OCI-LY7 (cell line): ENCODE data around the gene ERLIN1. TPM values are rescaled to one million over a fixed set of nuclear protein-coding genes. Genes with fewer than 3 reads are reported as not detected.

ENCODE experiments used
- BruUV-seq: library from RNA; stranded (reverse); fragments of 400-500 nt; replicated peaks from 2 replicates; lab custom pipeline; 2021; lab: Mats Ljungman, UMichigan
- CTCF ChIA-PET: fragments of 300-600 bp; sonication (Branson Sonifier 250); formaldehyde crosslinking; loops from one replicate; lab custom pipeline; 2022; ENCODE audit warnings: antibody characterized with exemption; ENCODE audit not compliant: unreplicated experiment; lab: Charles Lee
- POLR2A ChIA-PET: fragments of 300-600 bp; sonication (Branson Sonifier 250); formaldehyde crosslinking; loops from one replicate; lab custom pipeline; 2022; ENCODE audit warnings: antibody characterized with exemption; lab: Charles Lee
- DNase-seq: peaks from one replicate; pipeline ENCODE4 v3.0.0-alpha.2; 2015; ENCODE audit warnings: low spot score
- H2AFZ ChIP-seq: fragments of 200-600 bp; sonication (generic), shearing (Covaris generic); 2 replicates; pipeline ENCODE4 v1.6.1; 2014; ENCODE audit warnings: mild to moderate bottlenecking, antibody characterized with exemption, low read length, moderate library complexity
- H3K27ac ChIP-seq: fragments of 200-600 bp; sonication (generic); 2 replicates; pipeline ENCODE4 v1.5.1; 2014; ENCODE audit warnings: mixed run types, low read depth, mild to moderate bottlenecking, moderate library complexity, low read length, inconsistent platforms; ENCODE audit not compliant: poor library complexity, severe bottlenecking
- H3K36me3 ChIP-seq: fragments of 200-600 bp; sonication (generic); 2 replicates; pipeline ENCODE4 v1.6.1; 2014; ENCODE audit warnings: mild to moderate bottlenecking, antibody characterized with exemption, low read length, moderate library complexity, mixed read lengths; ENCODE audit not compliant: insufficient read depth
- H3K4me1 ChIP-seq: fragments of 200-600 bp; sonication (generic); 2 replicates; pipeline ENCODE4 v1.5.1; 2014; ENCODE audit warnings: mild to moderate bottlenecking, low read length; ENCODE audit not compliant: insufficient read depth, poor library complexity, severe bottlenecking
- H3K4me2 ChIP-seq: fragments of 200-600 bp; sonication (generic); 2 replicates; pipeline ENCODE4 v1.6.1; 2014; ENCODE audit warnings: mild to moderate bottlenecking, low read length
- H3K4me3 ChIP-seq: fragments of 200-600 bp; sonication (generic); 2 replicates; pipeline ENCODE4 v1.5.1; 2014; ENCODE audit warnings: mild to moderate bottlenecking, low read depth, low read length; ENCODE audit not compliant: poor library complexity, severe bottlenecking
- H3K79me2 ChIP-seq: fragments of 200-600 bp; sonication (generic); 2 replicates; pipeline ENCODE4 v1.6.1; 2016; ENCODE audit warnings: low read depth, mild to moderate bottlenecking, low read length, moderate library complexity, mixed read lengths; ENCODE audit not compliant: insufficient read depth
- H3K9me2 ChIP-seq: fragments of 200-600 bp; sonication (generic); 2 replicates; pipeline ENCODE4 v1.6.1; 2016; ENCODE audit warnings: mild to moderate bottlenecking, low read length, mixed read lengths; ENCODE audit not compliant: insufficient read depth
- H3K9me3 ChIP-seq: fragments of 200-600 bp; sonication (generic); 2 replicates; pipeline ENCODE4 v1.6.1; 2014; ENCODE audit warnings: mild to moderate bottlenecking, mixed run types, low read length, mixed read lengths
- H4K20me1 ChIP-seq: fragments of 200-600 bp; sonication (generic); 2 replicates; pipeline ENCODE4 v1.6.1; 2014; ENCODE audit warnings: mild to moderate bottlenecking, antibody characterized with exemption, low read length, moderate library complexity, mixed read lengths; ENCODE audit not compliant: insufficient read depth
- EZH2phosphoT487 ChIP-seq: fragments of 200-600 bp; sonication (generic); IDR thresholded peaks from 2 replicates; pipeline ENCODE4 v1.6.1; 2018; ENCODE audit warnings: low read depth, borderline replicate concordance, mild to moderate bottlenecking, mixed run types, antibody characterized with exemption, low read length, moderate library complexity, mixed read lengths
- intact Hi-C: fragments of 100-400 bp; cut with micrococcal nuclease; formaldehyde crosslinking; loops from one replicate; pipeline ENCODE4 v1.10.0; 2022; ENCODE audit not compliant: unreplicated experiment
- total RNA-seq, 2 experiments: library from RNA; depleted of rRNA in 1 of 2; stranded (reverse); fragments of >200 nt in 1 of 2; shearing (Covaris generic) in 1 of 2; gene quantifications; 2 replicates each; pipeline ENCODE4 v1.2.3, GENCODE V29; 2014 to 2022
- TF ChIP-seq, protein P1 (sequence below): fragments of 200-600 bp; sonication (generic); conservative IDR thresholded peaks from 2 replicates; pipeline ENCODE4 v1.5.1; 2014; ENCODE audit warnings: mild to moderate bottlenecking, antibody characterized with exemption, low read length, moderate library complexity, mixed read lengths

ERLIN1 gene
- total RNA-seq, 2 experiments from 2014 or later: 24.1 to 26.7 TPM

GRCh38 chr10:100146398-100146797, 39.4 kb downstream of the ERLIN1 start:
- no peak overlapping the region for H3K4me3 ChIP-seq
- no peak overlapping the region for H3K27ac ChIP-seq
- no peaks in the 10 kb centered on the region for H4K20me1 ChIP-seq
- no peak for TF ChIP-seq EZH2phosphoT487
- TF ChIP-seq, protein P1, sequence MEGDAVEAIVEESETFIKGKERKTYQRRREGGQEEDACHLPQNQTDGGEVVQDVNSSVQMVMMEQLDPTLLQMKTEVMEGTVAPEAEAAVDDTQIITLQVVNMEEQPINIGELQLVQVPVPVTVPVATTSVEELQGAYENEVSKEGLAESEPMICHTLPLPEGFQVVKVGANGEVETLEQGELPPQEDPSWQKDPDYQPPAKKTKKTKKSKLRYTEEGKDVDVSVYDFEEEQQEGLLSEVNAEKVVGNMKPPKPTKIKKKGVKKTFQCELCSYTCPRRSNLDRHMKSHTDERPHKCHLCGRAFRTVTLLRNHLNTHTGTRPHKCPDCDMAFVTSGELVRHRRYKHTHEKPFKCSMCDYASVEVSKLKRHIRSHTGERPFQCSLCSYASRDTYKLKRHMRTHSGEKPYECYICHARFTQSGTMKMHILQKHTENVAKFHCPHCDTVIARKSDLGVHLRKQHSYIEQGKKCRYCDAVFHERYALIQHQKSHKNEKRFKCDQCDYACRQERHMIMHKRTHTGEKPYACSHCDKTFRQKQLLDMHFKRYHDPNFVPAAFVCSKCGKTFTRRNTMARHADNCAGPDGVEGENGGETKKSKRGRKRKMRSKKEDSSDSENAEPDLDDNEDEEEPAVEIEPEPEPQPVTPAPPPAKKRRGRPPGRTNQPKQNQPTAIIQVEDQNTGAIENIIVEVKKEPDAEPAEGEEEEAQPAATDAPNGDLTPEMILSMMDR: no peak
- H3K4me2 ChIP-seq: no peak overlapping the region
- intact Hi-C loops: no loop called here
- no peaks in the 10 kb centered on the region for H3K9me2 ChIP-seq
- no peak overlapping the region for H2AFZ ChIP-seq
- H3K4me1 ChIP-seq: no peaks in the 10 kb centered on the region
- H3K9me3 ChIP-seq: no peaks in the 10 kb centered on the region
- ChIA-PET CTCF (no interaction called here), POLR2A (interaction anchor here (1.1 kb wide), 1 partner anchor 31 kb away, joined by 3 read pairs; no protein-coding TSS in a partner anchor)
- no peak for DNase-seq
- no TSS peak for BruUV-seq
- no peaks in the 10 kb centered on the region for H3K79me2 ChIP-seq
- H3K36me3 ChIP-seq: peaks cover 19% of the 10 kb centered on the region

- Histone ChIP-seq H3K79me2 (no peaks in the 10 kb centered on the region), H3K9me2 (no peaks in the 10 kb centered on the region; the same call in 1 of the 2 replicates), H3K9me3 (no peaks in the 10 kb centered on the region), H3K4me3 (no peak overlapping the region), H3K36me3 (no peaks in the 10 kb centered on the region), H3K4me2 (no peak overlapping the region), H3K27ac (no peak overlapping the region), H4K20me1 (no peaks in the 10 kb centered on the region), H2AFZ (no peak overlapping the region), H3K4me1 (no peaks in the 10 kb centered on the region)
- intact Hi-C loops: no loop called here
- DNase-seq: no peak
- ChIA-PET CTCF (no interaction called here), POLR2A (interaction anchor here (0.9 kb wide), 1 partner anchor 291 kb away, joined by 4 read pairs; no protein-coding TSS in a partner anchor)
- TF ChIP-seq EZH2phosphoT487: no peak
- TF ChIP-seq, protein P1: no peak
- no TSS peak for BruUV-seq
These were observed 42.1 kb downstream of the ERLIN1 start for GRCh38 chr10:100143756-100144155.

- Histone ChIP-seq H3K36me3 (no peaks in the 10 kb centered on the region), H4K20me1 (no peaks in the 10 kb centered on the region), H3K79me2 (no peaks in the 10 kb centered on the region), H3K4me3 (no peak overlapping the region), H3K9me2 (no peaks in the 10 kb centered on the region; the same call in 1 of the 2 replicates), H3K4me1 (no peaks in the 10 kb centered on the region), H3K9me3 (no peaks in the 10 kb centered on the region), H3K4me2 (no peak overlapping the region), H3K27ac (no peak overlapping the region), H2AFZ (no peak overlapping the region)
- intact Hi-C loops: no loop called here
- TF ChIP-seq EZH2phosphoT487: no peak
- TF ChIP-seq, protein P1: no peak
- no peak for DNase-seq
- no TSS peak for BruUV-seq
- ChIA-PET POLR2A (interaction anchor here (0.6 to 0.7 kb wide), 2 partner anchors 13 to 161 kb away, joined by 3 read pairs; no protein-coding TSS in a partner anchor), CTCF (no interaction called here)
These were observed 44.3 kb downstream of the ERLIN1 start for GRCh38 chr10:100141446-100142087.
